VCaP (cell line): Measurements from ENCODE around the gene HARBI1.

ENCODE experiments used
- H3K27ac ChIP-seq: fragments of 450-650 bp; 2 replicates; pipeline ENCODE4 v1.5.1; 2017
- CTCF ChIP-seq: fragments of 450-650 bp; conservative IDR thresholded peaks from 2 replicates; pipeline ENCODE4 v1.5.1; 2017; ENCODE audit warnings: mild to moderate bottlenecking, moderate library complexity

Gene HARBI1

GRCh38 chr11:46659908-46660307, 42.9 kb upstream of the HARBI1 start:
- TF ChIP-seq CTCF = no peak
- no peak overlapping the region for H3K27ac ChIP-seq

- no peak overlapping the region for H3K27ac ChIP-seq
- no peak for TF ChIP-seq CTCF
Observed at GRCh38 chr11:46658259-46658658, 41.2 kb upstream of the HARBI1 start.

GRCh38 chr11:46657186-46657585, 40.2 kb upstream of the HARBI1 start:
- TF ChIP-seq CTCF = no peak
- H3K27ac ChIP-seq = no peak overlapping the region

- no peak for TF ChIP-seq CTCF
- no peak overlapping the region for H3K27ac ChIP-seq
Observed at GRCh38 chr11:46655631-46656030, 38.6 kb upstream of the HARBI1 start.

DNA sequence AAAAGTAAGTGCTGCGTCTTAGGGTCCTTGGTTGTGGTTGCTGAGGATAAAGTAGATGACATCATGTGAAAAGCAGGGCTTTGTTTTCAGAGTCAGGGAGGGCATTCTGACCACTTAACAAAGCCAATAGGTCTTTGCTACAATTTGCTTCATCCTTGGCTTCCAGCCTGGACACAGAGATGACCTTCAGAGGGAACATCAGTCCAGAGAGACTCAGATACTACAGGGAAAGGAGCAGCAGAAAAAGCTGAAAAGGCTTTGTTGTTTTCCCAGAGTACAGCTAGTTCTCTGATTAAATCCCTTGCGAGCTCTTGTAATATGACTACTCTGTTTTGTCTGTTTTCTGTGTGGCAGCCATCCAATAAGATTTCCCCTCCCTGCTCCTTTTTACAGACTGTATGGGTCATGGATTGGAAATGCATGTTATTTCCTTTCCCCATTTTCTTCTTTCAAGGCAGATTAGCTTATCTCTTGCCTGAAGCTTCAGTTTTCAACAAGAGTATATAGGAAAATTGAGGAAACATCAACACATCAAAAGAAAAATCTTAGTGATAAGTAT, 32.2 kb upstream of the HARBI1 start:
- H3K27ac ChIP-seq = peak overlapping the region; percentile 61
- no peak for TF ChIP-seq CTCF

DNA sequence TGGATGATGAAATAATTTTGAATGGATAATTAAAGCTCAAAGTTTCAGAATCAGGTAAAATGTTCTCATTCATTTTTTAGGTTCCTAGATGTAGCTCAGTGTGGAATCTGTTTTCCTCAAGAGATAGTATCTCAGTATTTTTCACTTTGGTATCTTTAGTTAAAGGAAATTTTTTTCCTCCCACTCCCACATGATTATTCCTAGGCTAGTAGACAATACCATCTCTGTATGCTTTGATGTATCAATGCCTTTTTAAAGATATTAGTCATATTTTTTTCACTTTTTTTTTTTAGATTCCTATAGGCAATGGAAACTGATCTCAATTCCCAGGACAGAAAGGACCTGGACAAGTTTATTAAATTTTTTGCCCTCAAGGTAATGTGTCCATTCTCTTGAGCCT, 27.0 kb upstream of the HARBI1 start:
- TF ChIP-seq CTCF = no peak

DNA sequence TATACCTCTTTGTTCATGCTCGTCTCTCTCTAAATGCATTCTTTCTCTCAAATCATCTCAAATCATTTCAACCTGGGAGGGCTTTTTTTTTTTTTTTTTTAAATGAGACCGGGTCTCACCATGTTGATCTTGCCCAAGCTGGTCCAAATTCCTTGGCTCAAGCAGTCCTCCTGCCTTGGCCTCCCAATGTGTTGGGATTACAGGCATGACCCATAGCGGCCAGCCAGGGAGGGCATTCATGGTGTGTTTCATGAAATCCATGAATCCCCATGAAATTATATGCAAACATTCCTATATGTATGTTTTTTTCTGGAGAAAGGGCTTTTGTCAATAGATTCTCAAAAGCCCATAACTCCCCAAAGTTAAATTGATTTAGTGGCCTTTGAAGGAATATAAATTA, 26.5 kb upstream of the HARBI1 start:
- no peak for TF ChIP-seq CTCF
- H3K27ac ChIP-seq = no peak overlapping the region

More for the DNA sequence above, 27.0 kb upstream of the HARBI1 start:
- H3K27ac ChIP-seq = no peak overlapping the region
